ENCODE data around the gene GATA3.

GATA3 gene

GRCh38 chr10:8064436-8064835 lies 9.9 kb downstream of the GATA3 start:
- DNase-seq (ENCODE audit: low spot score) = no peak

GRCh38 chr10:8065651-8066050 lies 11.2 kb downstream of the GATA3 start:
- no peak for DNase-seq (ENCODE audit: low spot score)

GRCh38 chr10:8066124-8066523 lies 11.6 kb downstream of the GATA3 start:
- DNase-seq (ENCODE audit: low spot score) = no peak

GRCh38 chr10:8066797-8067196 lies 12.3 kb downstream of the GATA3 start:
- DNase-seq (ENCODE audit: low spot score) = no peak

- no peak for DNase-seq (ENCODE audit: low spot score)
These were observed 14.6 kb downstream of the GATA3 start for GRCh38 chr10:8069108-8069507.

- no peak for DNase-seq (ENCODE audit: low spot score)
These were observed 15.1 kb downstream of the GATA3 start for GRCh38 chr10:8069627-8070026.

GRCh38 chr10:8070440-8070839 lies 16.0 kb downstream of the GATA3 start:
- DNase-seq (ENCODE audit: low spot score) = no peak

- no peak for DNase-seq (ENCODE audit: low spot score)
These were observed 16.5 kb downstream of the GATA3 start for GRCh38 chr10:8071006-8071405.

GRCh38 chr10:8071666-8072065 lies 17.2 kb downstream of the GATA3 start:
- no peak for DNase-seq (ENCODE audit: low spot score)

- DNase-seq (ENCODE audit: low spot score) = no peak
These were observed 17.7 kb downstream of the GATA3 start for GRCh38 chr10:8072211-8072610.

- DNase-seq (ENCODE audit: low spot score) = no peak
These were observed 19.4 kb downstream of the GATA3 start for GRCh38 chr10:8073691-8074416.

GRCh38 chr10:8074881-8075280 lies 20.4 kb downstream of the GATA3 start:
- no peak for DNase-seq (ENCODE audit: low spot score)

GRCh38 chr10:8075282-8076260 lies 21.1 kb downstream of the GATA3 start:
- DNase-seq (ENCODE audit: low spot score) = no peak

GRCh38 chr10:8076933-8077332 lies 22.4 kb downstream of the GATA3 start:
- DNase-seq (ENCODE audit: low spot score) = no peak

- no peak for DNase-seq (ENCODE audit: low spot score)
These were observed 23.5 kb downstream of the GATA3 start for GRCh38 chr10:8078027-8078426.

- no peak for DNase-seq (ENCODE audit: low spot score)
These were observed 24.6 kb downstream of the GATA3 start for GRCh38 chr10:8079126-8079525.

- no peak for DNase-seq (ENCODE audit: low spot score)
These were observed 30.3 kb downstream of the GATA3 start for GRCh38 chr10:8084799-8085198.

GRCh38 chr10:8085251-8085650 lies 30.8 kb downstream of the GATA3 start:
- DNase-seq (ENCODE audit: low spot score) = no peak

- no peak for DNase-seq (ENCODE audit: low spot score)
These were observed 31.8 kb downstream of the GATA3 start for GRCh38 chr10:8086315-8086714.

GRCh38 chr10:8088504-8088903 lies 34.0 kb downstream of the GATA3 start:
- no peak for DNase-seq (ENCODE audit: low spot score)

GRCh38 chr10:8092428-8092827 lies 37.9 kb downstream of the GATA3 start:
- DNase-seq (ENCODE audit: low spot score) = no peak

- no peak for DNase-seq (ENCODE audit: low spot score)
These were observed 41.5 kb downstream of the GATA3 start for GRCh38 chr10:8095959-8096358.

- no peak for DNase-seq (ENCODE audit: low spot score)
These were observed 42.4 kb downstream of the GATA3 start for GRCh38 chr10:8096931-8097330.

All from germinal center (tissue), 1 donor.